Adrenal gland (tissue), 12 donors: ENCODE measurements around the gene AVL9. TPM values are rescaled to one million over a fixed set of nuclear protein-coding genes. Genes with fewer than 3 reads are reported as not detected.

Source experiments
- DNase-seq, 7 donors: peaks; one replicate each; pipeline ENCODE4 v3.0.0-alpha.2; 2019 to 2020
- H3K27ac ChIP-seq, 5 donors: fragments of 200-600 bp; sonication (generic) in 4 of 5; 1 replicate in 3 of 5; 2 replicates in 2 of 5; pipeline versions ENCODE4 v1.5.1 to v1.8.0; 2016 to 2020; ENCODE audit warnings: mild to moderate bottlenecking in 1 of 5
- H3K27me3 ChIP-seq: fragments of 200-600 bp; 2 replicates; pipeline ENCODE4 v1.8.0; 2021
- H3K36me3 ChIP-seq, 2 donors: fragments of 200-600 bp; replicated peaks in 1 of 2; 1 replicate in 1 of 2; 2 replicates in 1 of 2; pipeline versions ENCODE4 v1.5.1 to v1.8.0; 2018 to 2022
- H3K4me1 ChIP-seq, 2 donors: fragments of 200-600 bp; replicated peaks in 1 of 2; 1 replicate in 1 of 2; 2 replicates in 1 of 2; pipeline versions ENCODE4 v1.5.1 to v1.8.0; 2018 to 2021
- H3K4me3 ChIP-seq, 4 donors: fragments of 200-600 bp; sonication (generic) in 3 of 4; one replicate each; pipeline ENCODE4 v1.5.1; 2016 to 2018
- H3K9me3 ChIP-seq, 3 donors: fragments of 200-600 bp; sonication (generic) in 1 of 3; replicated peaks in 1 of 3; 1 replicate in 2 of 3; 2 replicates in 1 of 3; pipeline versions ENCODE4 v1.5.1 to v1.8.0; 2016 to 2021
- POLR2A ChIP-seq, 2 donors: fragments of 450-650 bp; IDR thresholded peaks; one replicate each; pipeline ENCODE4 v1.6.1; 2017; ENCODE audit warnings: antibody characterized with exemption in 2 of 2, mild to moderate bottlenecking in 2 of 2, moderate library complexity in 1 of 2
- WGBS, 4 donors: extraction: QIAGEN DNeasy Blood & Tissue Kit in 2 of 4; methylation state at CpG; one replicate each; pipeline versions ENCODE4 v1.1.5 to v1.1.7; 2013 to 2017; 5-methylcytosine and 5-hydroxymethylcytosine counted together
- intact Hi-C, 2 donors: fragments of 100-400 bp; cut with DNase I; formaldehyde crosslinking; loops; one replicate each; pipeline versions ENCODE4 v1.14.1 to v1.15.0; 2022 to 2023
- polyA plus RNA-seq, 3 donors: library from polyadenylated mRNA; stranded (reverse); fragments of 200-250 nt in 2 of 3; fragments of 350-450 nt in 1 of 3; fragmentation: Illumina TruSeq in 1 of 3; extraction: RNeasy Lipid Tissue Mini Kit (QIAGEN cat#74804) in 1 of 3; gene quantifications; one replicate each; pipeline ENCODE4 v1.2.3, GENCODE V29; 2013 to 2014
- total RNA-seq, 9 donors: library from RNA; depleted of rRNA in 4 of 9; stranded (reverse); fragments of >200 nt in 4 of 9; fragments of 120-200 nt in 1 of 9; fragmentation: NEBNext Ultra II Directional in 1 of 9; extraction: Animal tissue kit (Norgen Biotek cat#: 25700) in 1 of 9; gene quantifications; one replicate each; pipeline versions ENCODE4 v1.1.0 to v1.2.4, GENCODE V29; 2013 to 2023
- TF ChIP-seq, protein P1 (sequence below), 6 experiments: fragments of 450-650 bp in 4 of 6; fragments of 200-600 bp in 2 of 6; sonication (generic) in 1 of 6; IDR thresholded peaks; 1 replicate in 5 of 6; 2 replicates in 1 of 6; pipeline versions ENCODE4 v1.5.1 to v1.8.0; 2016 to 2021; ENCODE audit warnings: antibody characterized with exemption in 6 of 6, mild to moderate bottlenecking in 2 of 6, moderate library complexity in 1 of 6
- donor health status: healthy with polysubstance abuse.
- donor health status: Bipolar disorder and iron deficiency.
- donor health status: DM: yes; HTN: yes; CAD: no.
- donor health status: DM: no; HTN: no; CAD: no.
- donor health status: DM: no; HTN: no; CAD: no.
- donor health status: DM: yes; HTN: yes; CAD: no.

Gene AVL9
- total and polyA plus RNA-seq, 12 donors = 8.6 to 53.9 (median 22.7) TPM

DNA sequence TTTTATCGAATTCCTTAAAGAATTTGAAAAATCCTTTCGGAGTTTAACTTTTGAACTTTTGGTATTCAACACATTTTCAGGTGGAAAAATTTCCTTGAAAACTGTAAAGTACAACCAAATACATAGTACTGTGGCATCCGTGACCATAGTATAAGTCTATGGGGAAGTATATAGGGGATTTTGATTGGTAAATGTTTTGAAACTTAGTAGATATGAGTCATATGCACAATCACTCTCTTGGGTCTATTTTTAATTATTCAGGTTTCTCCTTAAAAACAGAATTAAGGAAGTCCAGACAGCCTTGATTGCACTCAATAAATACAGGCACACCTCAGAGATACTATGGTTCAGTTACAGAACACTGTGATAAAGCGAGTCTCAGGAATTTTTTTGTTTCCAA lies 64.2 kb downstream of the AVL9 start:
- WGBS, 4 donors = 95 to 97% (median 97%) methylated on average over 4 of the region's 4 CpGs
- peaks cover 0 to 57% of the 10 kb centered on the region in 2 donors for H3K36me3 ChIP-seq

DNA sequence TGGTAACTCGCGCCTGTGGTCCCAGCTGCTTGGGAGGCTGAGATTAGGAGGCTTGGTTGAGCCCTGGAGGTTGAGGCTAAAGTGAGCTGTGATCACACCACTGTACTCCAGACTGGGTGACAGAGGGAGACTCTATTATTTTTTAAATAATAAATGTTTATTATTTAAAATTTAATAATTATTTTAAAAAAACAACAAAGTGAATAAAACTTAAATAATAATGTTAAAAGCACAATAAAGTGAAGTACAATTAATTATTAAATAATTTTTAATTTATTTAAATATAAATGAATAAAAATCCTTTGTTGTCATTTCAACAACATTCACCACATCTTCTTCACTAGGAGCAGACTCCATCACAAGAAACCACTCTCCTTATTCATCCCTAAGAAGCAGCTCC lies 64.8 kb downstream of the AVL9 start:
- H3K27ac ChIP-seq = no peak overlapping the region
- peaks cover 0 to 53% of the 10 kb centered on the region in 2 donors for H3K36me3 ChIP-seq
- no peaks in the 10 kb centered on the region for H3K27me3 ChIP-seq
- no peaks in the 10 kb centered on the region for H3K4me1 ChIP-seq
- no peak overlapping the region for H3K4me3 ChIP-seq
- intact Hi-C loops = no loop called here
- no peak for DNase-seq
- no peaks in the 10 kb centered on the region for H3K9me3 ChIP-seq
- TF ChIP-seq, protein P1, sequence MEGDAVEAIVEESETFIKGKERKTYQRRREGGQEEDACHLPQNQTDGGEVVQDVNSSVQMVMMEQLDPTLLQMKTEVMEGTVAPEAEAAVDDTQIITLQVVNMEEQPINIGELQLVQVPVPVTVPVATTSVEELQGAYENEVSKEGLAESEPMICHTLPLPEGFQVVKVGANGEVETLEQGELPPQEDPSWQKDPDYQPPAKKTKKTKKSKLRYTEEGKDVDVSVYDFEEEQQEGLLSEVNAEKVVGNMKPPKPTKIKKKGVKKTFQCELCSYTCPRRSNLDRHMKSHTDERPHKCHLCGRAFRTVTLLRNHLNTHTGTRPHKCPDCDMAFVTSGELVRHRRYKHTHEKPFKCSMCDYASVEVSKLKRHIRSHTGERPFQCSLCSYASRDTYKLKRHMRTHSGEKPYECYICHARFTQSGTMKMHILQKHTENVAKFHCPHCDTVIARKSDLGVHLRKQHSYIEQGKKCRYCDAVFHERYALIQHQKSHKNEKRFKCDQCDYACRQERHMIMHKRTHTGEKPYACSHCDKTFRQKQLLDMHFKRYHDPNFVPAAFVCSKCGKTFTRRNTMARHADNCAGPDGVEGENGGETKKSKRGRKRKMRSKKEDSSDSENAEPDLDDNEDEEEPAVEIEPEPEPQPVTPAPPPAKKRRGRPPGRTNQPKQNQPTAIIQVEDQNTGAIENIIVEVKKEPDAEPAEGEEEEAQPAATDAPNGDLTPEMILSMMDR (IDR thresholded peaks at IDR 0.05) = no peak
- no peak for TF ChIP-seq POLR2A (IDR thresholded peaks at IDR 0.05)
- WGBS, 4 donors = 92 to 99% (median 96%) methylated on average over 2 of the region's 2 CpGs

More for the DNA sequence above, 64.2 kb downstream of the AVL9 start:
- intact Hi-C loops = no loop called here
- TF ChIP-seq, protein P1 (IDR thresholded peaks at IDR 0.05) = no peak
- no peak for TF ChIP-seq POLR2A (IDR thresholded peaks at IDR 0.05)
- H3K27me3 ChIP-seq = no peaks in the 10 kb centered on the region
- no peak overlapping the region for H3K4me3 ChIP-seq
- H3K27ac ChIP-seq = no peak overlapping the region
- DNase-seq = no peak
- no peaks in the 10 kb centered on the region for H3K4me1 ChIP-seq
- no peaks in the 10 kb centered on the region for H3K9me3 ChIP-seq

DNA sequence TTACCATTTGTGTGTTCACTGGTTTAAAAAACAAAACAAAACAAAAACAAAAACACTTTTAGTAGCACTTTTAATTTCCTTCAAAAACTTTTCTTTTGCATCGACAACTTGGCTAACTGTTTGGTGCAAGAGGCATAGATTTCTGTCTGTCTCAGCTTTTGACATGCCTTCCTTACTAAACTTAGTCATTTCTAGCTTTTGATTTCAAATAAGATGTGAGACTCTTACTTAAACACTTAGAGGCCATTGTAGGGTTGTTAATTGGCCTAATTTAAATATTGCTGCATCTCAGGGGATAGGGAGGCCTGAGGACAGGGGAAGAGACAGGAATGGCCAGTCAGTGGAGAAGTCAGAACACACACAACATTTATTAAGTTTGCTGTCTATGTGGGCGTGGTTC lies 66.3 kb downstream of the AVL9 start:
- H3K9me3 ChIP-seq = no peaks in the 10 kb centered on the region
- H3K27ac ChIP-seq = no peak overlapping the region
- intact Hi-C loops = no loop called here
- no peak for DNase-seq
- 95 to 100% (median 97%) methylated on average over 2 of the region's 2 CpGs for WGBS, 4 donors
- peaks cover 0 to 47% of the 10 kb centered on the region in 2 donors for H3K36me3 ChIP-seq
- H3K27me3 ChIP-seq = no peaks in the 10 kb centered on the region
- H3K4me3 ChIP-seq = no peak overlapping the region
- no peak for TF ChIP-seq POLR2A (IDR thresholded peaks at IDR 0.05)
- H3K4me1 ChIP-seq = no peaks in the 10 kb centered on the region

DNA sequence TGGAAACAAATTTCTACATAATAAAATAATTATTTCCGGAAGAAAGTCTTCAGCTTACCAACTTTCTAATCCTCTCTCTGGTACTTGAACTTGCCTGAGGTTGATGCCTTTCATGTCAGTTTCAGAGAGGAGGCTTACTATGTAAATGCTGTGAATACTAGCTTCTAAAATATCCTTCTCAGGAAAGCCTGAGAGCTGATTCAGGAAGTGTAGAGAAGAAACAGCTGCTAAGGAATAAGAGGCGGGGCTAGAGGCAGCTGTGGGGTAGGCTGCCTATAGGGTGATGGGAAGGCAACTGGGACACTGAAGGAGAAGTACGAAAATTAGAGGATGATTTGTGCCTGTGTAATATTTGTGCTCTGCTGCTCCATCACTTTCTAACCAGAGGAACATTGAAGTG lies 69.3 kb downstream of the AVL9 start:
- WGBS, 4 donors = 58 to 76% (median 64%) methylated on average over 2 to 3 of the region's 3 CpGs
- intact Hi-C loops = no loop called here

More for the DNA sequence above, 69.3 kb downstream of the AVL9 start:
- peaks cover 0 to 29% of the 10 kb centered on the region in 2 donors for H3K36me3 ChIP-seq
- no peaks in the 10 kb centered on the region for H3K9me3 ChIP-seq
- H3K4me3 ChIP-seq = no peak overlapping the region
- H3K4me1 ChIP-seq = no peaks in the 10 kb centered on the region
- TF ChIP-seq, protein P1 (IDR thresholded peaks at IDR 0.05) = no peak
- no peak for TF ChIP-seq POLR2A (IDR thresholded peaks at IDR 0.05)
- DNase-seq = no peak
- H3K27me3 ChIP-seq = no peaks in the 10 kb centered on the region
- H3K27ac ChIP-seq = no peak overlapping the region
